Activated CD4-positive, alpha-beta T cell treated with anti-CD3 and anti-CD28 coated beads, Interleukin-2, amount 10 ng/mL, durations not matched to agents 7 days and 5 days (primary cell): ENCODE results near the gene SPECC1. TPM values are rescaled to one million over a fixed set of nuclear protein-coding genes. Genes with fewer than 3 reads are reported as not detected.

ENCODE experiments used
- CTCF ChIA-PET: fragments of 350-600 bp; sonication (Branson Sonifier 250); formaldehyde crosslinking; loops from one replicate; lab custom pipeline; 2021; ENCODE audit warnings: antibody characterized with exemption; lab: Charles Lee
- POLR2A ChIA-PET: fragments of 350-600 bp; sonication (Branson Sonifier 250); formaldehyde crosslinking; loops from one replicate; lab custom pipeline; 2021; ENCODE audit warnings: antibody characterized with exemption; lab: Charles Lee
- DNase-seq: peaks from one replicate; pipeline ENCODE4 v3.0.0-alpha.2; 2020
- H3K27ac Mint-ChIP-seq: one replicate; pipeline ENCODE4 v1.8.0; 2021; ENCODE audit warnings: mild to moderate bottlenecking, moderate library complexity, mixed read lengths
- H3K27me3 Mint-ChIP-seq: one replicate; pipeline ENCODE4 v1.8.0; 2021; ENCODE audit warnings: mixed read lengths
- H3K36me3 Mint-ChIP-seq: one replicate; pipeline ENCODE4 v1.8.0; 2021; ENCODE audit warnings: low read depth, mixed read lengths
- H3K4me1 Mint-ChIP-seq: one replicate; pipeline ENCODE4 v1.8.0; 2021; ENCODE audit warnings: mixed read lengths
- H3K4me3 Mint-ChIP-seq: one replicate; pipeline ENCODE4 v1.8.0; 2021; ENCODE audit warnings: mild to moderate bottlenecking, moderate library complexity, mixed read lengths
- H3K9me3 Mint-ChIP-seq: one replicate; pipeline ENCODE4 v1.8.0; 2021; ENCODE audit warnings: mixed read lengths
- total RNA-seq, 2 experiments: library from RNA; stranded (reverse); gene quantifications; one replicate each; pipeline ENCODE4 v1.2.3, GENCODE V29; 2021

The SPECC1 gene
- total RNA-seq, 2 experiments from 2014 or later: 3.7 to 4.9 TPM

DNA sequence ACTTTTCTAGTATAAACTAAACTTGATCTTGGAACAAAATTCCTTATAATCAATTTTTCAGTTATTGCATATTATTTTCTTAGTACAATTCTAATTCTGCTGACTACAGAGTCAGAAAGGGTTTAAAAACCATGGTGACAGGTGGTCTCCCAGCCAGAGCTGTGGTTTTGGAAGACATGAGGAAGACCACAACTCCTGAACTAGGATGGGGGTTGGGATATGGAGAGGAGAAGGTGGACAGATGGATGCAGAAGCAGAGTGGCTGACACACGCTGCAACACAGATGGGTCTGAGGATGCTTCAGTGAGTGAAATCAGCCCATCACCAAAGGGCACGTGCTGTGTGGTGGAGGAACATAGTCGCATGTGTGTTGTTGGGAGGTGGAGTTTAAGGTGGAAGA, 270.5 kb downstream of the SPECC1 start:
- Mint-ChIP-seq H3K9me3 (no peaks in the 10 kb centered on the region), H3K4me1 (peaks cover 50% of the 10 kb centered on the region), H3K27me3 (no peaks in the 10 kb centered on the region), H3K36me3 (no peaks in the 10 kb centered on the region), H3K4me3 (no peak overlapping the region), H3K27ac (no peak overlapping the region)
- POLR2A ChIA-PET: no interaction called here
- no peak for DNase-seq
- CTCF ChIA-PET: interaction anchor here (0.6 kb wide), 1 partner anchor 166 kb away, joined by 3 read pairs; no protein-coding TSS in a partner anchor

GRCh38 chr17:20280051-20280450, 270.9 kb downstream of the SPECC1 start:
- H3K27me3 Mint-ChIP-seq: no peaks in the 10 kb centered on the region
- no peaks in the 10 kb centered on the region for H3K9me3 Mint-ChIP-seq
- no peak overlapping the region for H3K27ac Mint-ChIP-seq
- no peak overlapping the region for H3K4me3 Mint-ChIP-seq
- no peak for DNase-seq
- POLR2A ChIA-PET: no interaction called here
- peaks cover 46% of the 10 kb centered on the region for H3K4me1 Mint-ChIP-seq
- no peaks in the 10 kb centered on the region for H3K36me3 Mint-ChIP-seq
- CTCF ChIA-PET: no interaction called here

GRCh38 chr17:20280851-20281250, 271.7 kb downstream of the SPECC1 start:
- ChIA-PET POLR2A (no interaction called here), CTCF (no interaction called here)
- H3K4me3 Mint-ChIP-seq: no peak overlapping the region
- H3K27ac Mint-ChIP-seq: no peak overlapping the region
- no peak for DNase-seq
- peaks cover 38% of the 10 kb centered on the region for H3K4me1 Mint-ChIP-seq
- no peaks in the 10 kb centered on the region for H3K36me3 Mint-ChIP-seq
- H3K27me3 Mint-ChIP-seq: no peaks in the 10 kb centered on the region
- no peaks in the 10 kb centered on the region for H3K9me3 Mint-ChIP-seq

DNA sequence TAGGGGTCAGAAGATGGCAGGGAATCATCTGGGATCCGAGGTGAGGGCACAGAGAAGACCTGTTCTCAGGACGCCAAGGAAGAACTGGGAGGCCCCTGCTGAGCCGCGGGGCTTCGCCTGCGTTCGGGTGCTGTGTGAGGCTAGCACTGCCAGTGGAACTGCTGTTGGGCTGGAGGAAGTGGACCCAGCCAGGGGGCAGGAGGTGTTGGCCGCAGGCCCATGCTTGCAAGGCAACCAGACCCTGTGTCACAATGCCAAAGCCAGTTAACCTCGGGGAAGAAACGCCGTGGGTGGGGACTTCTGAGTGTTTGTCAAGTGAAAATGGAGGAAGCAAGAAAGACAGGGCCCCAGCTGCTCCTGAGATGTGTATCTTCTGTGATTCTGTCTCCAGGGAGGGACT, 272.7 kb downstream of the SPECC1 start:
- Mint-ChIP-seq H3K27me3 (no peaks in the 10 kb centered on the region), H3K27ac (no peak overlapping the region), H3K36me3 (no peaks in the 10 kb centered on the region), H3K4me1 (peaks cover 28% of the 10 kb centered on the region), H3K9me3 (no peaks in the 10 kb centered on the region), H3K4me3 (no peak overlapping the region)
- POLR2A ChIA-PET: no interaction called here
- CTCF ChIA-PET: no interaction called here
- DNase-seq: no peak

DNA sequence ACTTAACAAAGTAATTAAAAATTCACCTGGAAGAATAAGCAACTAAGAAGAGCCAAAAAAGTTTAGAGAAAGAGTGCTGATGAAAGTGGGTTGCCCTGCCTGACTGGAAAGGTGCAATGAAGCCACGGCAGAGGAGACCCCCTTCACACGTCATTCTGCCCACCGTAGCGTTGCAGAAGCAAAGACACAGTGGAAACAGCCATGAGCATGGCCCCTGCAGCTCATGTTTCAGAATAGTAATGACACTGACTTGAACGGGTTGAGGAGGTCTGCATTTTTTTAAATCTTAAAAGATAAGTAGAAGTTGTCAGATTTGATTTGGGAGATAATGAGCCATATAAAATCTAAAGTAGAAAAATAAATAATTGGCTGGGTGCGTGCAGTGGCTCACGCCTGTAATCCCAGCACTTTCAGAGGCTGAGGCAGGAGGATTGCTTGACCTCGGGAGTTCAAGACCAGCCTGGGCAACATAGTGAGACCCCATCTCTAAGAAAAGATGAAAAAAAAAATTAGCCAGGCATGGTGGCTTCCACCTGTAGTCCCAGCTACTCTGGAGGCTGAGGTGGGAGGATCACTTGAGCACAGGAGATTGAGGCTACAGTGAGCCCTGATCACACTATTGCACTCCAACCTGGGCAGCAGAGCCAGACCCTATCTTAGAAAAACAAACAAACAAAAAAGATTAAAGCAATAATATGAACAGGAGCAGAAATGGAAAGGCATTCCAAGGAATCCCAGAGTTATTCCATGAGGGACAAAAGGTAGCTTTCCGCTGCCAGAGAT, 273.6 kb downstream of the SPECC1 start:
- Mint-ChIP-seq H3K27ac (no peak overlapping the region), H3K4me3 (no peak overlapping the region), H3K27me3 (no peaks in the 10 kb centered on the region), H3K36me3 (no peaks in the 10 kb centered on the region), H3K4me1 (peaks cover 23% of the 10 kb centered on the region), H3K9me3 (no peaks in the 10 kb centered on the region)
- no peak for DNase-seq
- ChIA-PET POLR2A (no interaction called here), CTCF (interaction anchor here (1.5 kb wide), 1 partner anchor 56 kb away, joined by 4 read pairs; no protein-coding TSS in a partner anchor)

DNA sequence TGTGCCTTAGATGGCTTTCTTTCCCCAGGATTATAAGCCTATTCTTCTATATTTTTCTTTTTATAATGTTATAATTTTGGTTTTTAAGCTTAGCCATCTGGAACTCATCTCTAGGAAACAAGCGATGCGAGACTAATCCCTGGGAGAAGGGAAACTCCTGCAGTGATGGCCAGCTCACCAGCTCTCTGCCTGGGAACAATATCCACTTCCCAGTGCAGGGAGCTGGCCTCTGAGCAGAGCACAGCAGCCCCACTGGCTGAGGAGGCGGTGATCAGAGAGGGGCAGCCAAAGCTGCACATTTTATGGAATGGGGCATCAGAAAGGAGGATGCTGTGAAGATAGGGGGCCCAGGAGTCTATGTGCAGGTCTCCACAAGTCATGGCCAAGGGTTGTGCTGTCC, 274.9 kb downstream of the SPECC1 start:
- Mint-ChIP-seq H3K4me1 (peaks cover 16% of the 10 kb centered on the region), H3K36me3 (peaks cover 4% of the 10 kb centered on the region), H3K9me3 (peaks cover 2% of the 10 kb centered on the region), H3K27me3 (no peaks in the 10 kb centered on the region), H3K27ac (no peak overlapping the region), H3K4me3 (no peak overlapping the region)
- ChIA-PET CTCF (interaction anchor here (1.5 to 1.8 kb wide), 2 partner anchors 8 to 57 kb away, joined by 4 to 7 read pairs; no protein-coding TSS in a partner anchor), POLR2A (no interaction called here)
- no peak for DNase-seq

- POLR2A ChIA-PET: interaction anchor here (1.0 kb wide), 1 partner anchor 9 kb away, joined by 3 read pairs; no protein-coding TSS in a partner anchor
Observed at GRCh38 chr17:20284570-20285295, 275.6 kb downstream of the SPECC1 start.

GRCh38 chr17:20289984-20290383, 280.8 kb downstream of the SPECC1 start:
- H3K4me1 Mint-ChIP-seq: peaks cover 2% of the 10 kb centered on the region
- no peak overlapping the region for H3K4me3 Mint-ChIP-seq
- ChIA-PET POLR2A (no interaction called here), CTCF (interaction anchor here (0.6 kb wide), 1 partner anchor 12 kb away, joined by 3 read pairs; no protein-coding TSS in a partner anchor)
- H3K27me3 Mint-ChIP-seq: no peaks in the 10 kb centered on the region
- no peak overlapping the region for H3K27ac Mint-ChIP-seq
- peaks cover 4% of the 10 kb centered on the region for H3K9me3 Mint-ChIP-seq
- H3K36me3 Mint-ChIP-seq: peaks cover 4% of the 10 kb centered on the region
- no peak for DNase-seq

More at GRCh38 chr17:20284570-20285295, 275.6 kb downstream of the SPECC1 start:
- no peak overlapping the region for H3K4me3 Mint-ChIP-seq
- H3K9me3 Mint-ChIP-seq: peaks cover 2% of the 10 kb centered on the region
- H3K27ac Mint-ChIP-seq: no peak overlapping the region
- CTCF ChIA-PET: interaction anchor here (0.9 to 1.8 kb wide), 3 partner anchors 9 to 58 kb away, joined by 3 to 7 read pairs (median 4); no protein-coding TSS in a partner anchor
- H3K27me3 Mint-ChIP-seq: no peaks in the 10 kb centered on the region
- DNase-seq: no peak
- H3K36me3 Mint-ChIP-seq: peaks cover 4% of the 10 kb centered on the region
- H3K4me1 Mint-ChIP-seq: peaks cover 13% of the 10 kb centered on the region

DNA sequence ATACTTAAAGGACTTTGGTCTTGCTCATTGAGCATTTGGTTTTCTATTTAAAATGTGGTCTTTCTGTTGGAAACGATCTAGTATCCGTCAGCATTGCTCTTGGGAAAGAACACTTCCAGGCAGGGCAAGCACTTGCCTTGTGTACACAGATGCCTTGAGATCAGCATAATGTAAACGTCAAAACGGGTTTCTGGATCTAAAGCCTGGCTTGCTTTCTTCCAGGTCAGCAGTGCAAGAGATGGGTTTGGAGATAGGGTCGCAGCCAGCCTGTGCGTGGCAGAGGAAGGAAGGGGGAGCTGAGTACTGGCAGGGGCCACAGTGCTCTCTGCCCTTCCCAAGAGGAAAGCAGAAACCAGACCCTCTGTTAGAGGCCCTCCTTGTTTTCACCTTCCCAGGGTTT, 282.7 kb downstream of the SPECC1 start:
- peak overlapping the region; percentile 54 for H3K27ac Mint-ChIP-seq
- POLR2A ChIA-PET: no interaction called here
- CTCF ChIA-PET: no interaction called here
- H3K36me3 Mint-ChIP-seq: peaks cover 4% of the 10 kb centered on the region
- DNase-seq: no peak
- H3K4me1 Mint-ChIP-seq: peaks cover 2% of the 10 kb centered on the region
- H3K27me3 Mint-ChIP-seq: no peaks in the 10 kb centered on the region
- no peak overlapping the region for H3K4me3 Mint-ChIP-seq
- H3K9me3 Mint-ChIP-seq: peaks cover 4% of the 10 kb centered on the region

- H3K36me3 Mint-ChIP-seq: peaks cover under 1% of the 10 kb centered on the region
- no peaks in the 10 kb centered on the region for H3K4me1 Mint-ChIP-seq
- no peak overlapping the region for H3K4me3 Mint-ChIP-seq
- DNase-seq: no peak
- H3K27me3 Mint-ChIP-seq: no peaks in the 10 kb centered on the region
- CTCF ChIA-PET: no interaction called here
- peaks cover 3% of the 10 kb centered on the region for H3K9me3 Mint-ChIP-seq
- no peak overlapping the region for H3K27ac Mint-ChIP-seq
- POLR2A ChIA-PET: no interaction called here
Observed at GRCh38 chr17:20293501-20293900, 284.3 kb downstream of the SPECC1 start.

- H3K4me3 Mint-ChIP-seq: no peak overlapping the region
- POLR2A ChIA-PET: no interaction called here
- no peaks in the 10 kb centered on the region for H3K27me3 Mint-ChIP-seq
Observed at GRCh38 chr17:20294120-20294519, 285.0 kb downstream of the SPECC1 start.

DNA sequence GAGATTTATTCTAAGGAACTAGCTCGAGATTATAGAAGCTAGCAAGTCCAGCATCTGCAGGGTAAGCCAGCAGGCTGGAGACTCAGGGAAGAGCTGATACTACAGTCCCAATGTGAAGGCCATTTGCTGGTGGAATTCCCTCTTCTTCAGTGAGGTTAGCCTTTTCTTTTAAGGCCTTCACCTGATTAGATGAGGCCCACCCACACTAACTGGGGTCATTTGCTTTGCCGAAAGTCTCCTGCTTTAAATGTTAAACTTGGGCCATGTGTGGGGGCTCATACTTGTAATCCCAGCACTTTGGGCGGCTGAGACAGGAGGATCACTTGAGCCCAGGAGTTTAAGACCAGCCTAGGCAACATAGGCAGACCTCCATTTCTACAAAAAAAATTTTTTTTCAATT, 289.9 kb downstream of the SPECC1 start:
- CTCF ChIA-PET: interaction anchor here (0.8 to 1.2 kb wide), 2 partner anchors 43 to 72 kb away, joined by 3 to 4 read pairs; no protein-coding TSS in a partner anchor
- POLR2A ChIA-PET: no interaction called here
- Mint-ChIP-seq H3K27me3 (no peaks in the 10 kb centered on the region), H3K9me3 (peaks cover 2% of the 10 kb centered on the region), H3K36me3 (no peaks in the 10 kb centered on the region), H3K4me1 (no peaks in the 10 kb centered on the region), H3K27ac (no peak overlapping the region), H3K4me3 (no peak overlapping the region)
- DNase-seq: no peak

More at GRCh38 chr17:20294120-20294519, 285.0 kb downstream of the SPECC1 start:
- H3K4me1 Mint-ChIP-seq: no peaks in the 10 kb centered on the region
- H3K9me3 Mint-ChIP-seq: peaks cover 2% of the 10 kb centered on the region
- no peak overlapping the region for H3K27ac Mint-ChIP-seq
- no peaks in the 10 kb centered on the region for H3K36me3 Mint-ChIP-seq
- CTCF ChIA-PET: no interaction called here
- no peak for DNase-seq

- ChIA-PET CTCF (no interaction called here), POLR2A (no interaction called here)
- Mint-ChIP-seq H3K27me3 (no peaks in the 10 kb centered on the region), H3K9me3 (peaks cover 9% of the 10 kb centered on the region), H3K4me1 (peaks cover 5% of the 10 kb centered on the region), H3K36me3 (no peaks in the 10 kb centered on the region), H3K4me3 (no peak overlapping the region), H3K27ac (no peak overlapping the region)
- DNase-seq: no peak
Observed at GRCh38 chr17:20300436-20300934, 291.3 kb downstream of the SPECC1 start.
